Testis (tissue), 3 donors: ENCODE results near the gene ZNF516. TPM values are rescaled to one million over a fixed set of nuclear protein-coding genes. Genes with fewer than 3 reads are reported as not detected.
A peak's percentile ranks its signal among the peaks of the same experiment; 100 is the strongest.

Experiments used
- DNase-seq: peaks from one replicate; pipeline ENCODE4 v3.0.0-alpha.2; 2019
- H3K27ac ChIP-seq, 2 donors: fragments of 200-600 bp; sonication (generic); one replicate each; pipeline ENCODE4 v1.5.1; 2019
- H3K27me3 ChIP-seq: fragments of 200-600 bp; sonication (generic); one replicate; pipeline ENCODE4 v1.5.1; 2019
- H3K36me3 ChIP-seq: fragments of 200-600 bp; sonication (generic); one replicate; pipeline ENCODE4 v1.5.1; 2017; ENCODE audit warnings: low read depth; ENCODE audit errors: missing control alignments
- H3K4me1 ChIP-seq: fragments of 200-600 bp; sonication (generic); one replicate; pipeline ENCODE4 v1.5.1; 2019
- H3K4me3 ChIP-seq, 2 donors: fragments of 200-600 bp; sonication (generic); one replicate each; pipeline ENCODE4 v1.5.1; 2017 to 2019
- H3K9me3 ChIP-seq: fragments of 200-600 bp; sonication (generic); one replicate; pipeline ENCODE4 v1.5.1; 2017
- POLR2A ChIP-seq: fragments of 450-650 bp; IDR thresholded peaks from one replicate; pipeline ENCODE4 v1.6.1; 2017; ENCODE audit warnings: antibody characterized with exemption, mild to moderate bottlenecking, moderate library complexity
- WGBS, 2 donors: methylation state at CpG; one replicate each; pipeline ENCODE4 v1.1.5; 2018; 5-methylcytosine and 5-hydroxymethylcytosine counted together
- intact Hi-C: fragments of 100-400 bp; cut with DNase I; formaldehyde crosslinking; loops from one replicate; pipeline ENCODE4 v1.15.1; 2023; ENCODE audit warnings: low total_unique reads
- polyA plus RNA-seq: library from polyadenylated mRNA; stranded (reverse); fragments of 350-450 nt; fragmentation: Illumina TruSeq; extraction: RNeasy Lipid Tissue Mini Kit (QIAGEN cat#74804); gene quantifications from one replicate; pipeline ENCODE4 v1.2.3, GENCODE V29; 2014; ENCODE audit warnings: low read depth, low replicate concordance; ENCODE audit not compliant: insufficient read depth
- total RNA-seq, 2 donors: library from RNA; depleted of rRNA; stranded (reverse); fragments of >200 nt; gene quantifications; one replicate each; pipeline ENCODE4 v1.2.3, GENCODE V29; 2016
- TF ChIP-seq, protein P1 (sequence below), 3 experiments: fragments of 450-650 bp in 2 of 3; fragments of 200-600 bp in 1 of 3; sonication (generic) in 1 of 3; IDR thresholded peaks; one replicate each; pipeline ENCODE4 v1.5.1; 2016 to 2019; ENCODE audit warnings: antibody characterized with exemption in 3 of 3, mild to moderate bottlenecking in 2 of 3, moderate library complexity in 1 of 3

Gene ZNF516
- total and polyA plus RNA-seq, 3 donors from 2014 or later, result 79.0 to 212 (median 189) TPM

DNA sequence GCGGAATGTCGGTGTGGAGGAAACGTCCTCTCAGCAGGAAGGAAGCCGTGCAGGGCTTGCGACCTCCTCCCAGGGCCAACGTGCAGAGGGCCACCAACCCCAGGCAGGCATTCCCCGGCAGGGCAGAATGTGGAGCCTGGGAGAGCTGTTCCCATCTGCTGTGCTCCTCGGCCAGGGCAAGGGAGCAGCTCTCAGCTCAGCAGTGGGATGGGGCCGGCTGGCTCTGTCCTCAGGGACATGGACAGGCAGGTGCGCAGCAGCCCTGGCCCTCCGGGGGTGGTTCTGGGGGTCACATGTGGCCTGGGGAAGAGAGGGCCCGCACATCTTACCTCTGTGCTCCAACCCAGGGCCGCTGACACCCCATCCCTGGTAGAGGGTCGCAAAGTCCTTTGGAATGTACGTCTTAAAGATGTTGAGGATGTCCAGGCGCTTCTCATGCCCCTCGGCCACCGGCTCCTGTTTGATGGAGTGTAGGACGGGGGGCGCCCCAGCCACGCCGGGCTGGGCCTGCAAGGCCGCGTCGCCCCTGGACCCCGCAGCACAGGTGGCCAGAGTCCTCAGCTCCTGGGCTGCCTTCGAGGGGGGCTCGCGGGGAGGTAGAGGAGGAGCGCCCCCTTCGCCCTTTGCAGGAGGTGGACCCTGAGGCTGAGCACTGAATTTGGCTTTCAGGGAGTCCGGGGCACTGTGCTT, 116.4 kb downstream of the ZNF516 start:
- Histone ChIP-seq H3K27me3 (no peaks in the 10 kb centered on the region), H3K4me3 (no peak overlapping the region), H3K36me3 (no peaks in the 10 kb centered on the region), H3K4me1 (peaks cover 7% of the 10 kb centered on the region), H3K9me3 (no peaks in the 10 kb centered on the region), H3K27ac (peak overlapping the region in 1 of 2 donors; percentile 17)
- WGBS, 2 donors, result 82 to 94% methylated on average over 14 to 31 of the region's 32 CpGs
- TF ChIP-seq, protein P1, sequence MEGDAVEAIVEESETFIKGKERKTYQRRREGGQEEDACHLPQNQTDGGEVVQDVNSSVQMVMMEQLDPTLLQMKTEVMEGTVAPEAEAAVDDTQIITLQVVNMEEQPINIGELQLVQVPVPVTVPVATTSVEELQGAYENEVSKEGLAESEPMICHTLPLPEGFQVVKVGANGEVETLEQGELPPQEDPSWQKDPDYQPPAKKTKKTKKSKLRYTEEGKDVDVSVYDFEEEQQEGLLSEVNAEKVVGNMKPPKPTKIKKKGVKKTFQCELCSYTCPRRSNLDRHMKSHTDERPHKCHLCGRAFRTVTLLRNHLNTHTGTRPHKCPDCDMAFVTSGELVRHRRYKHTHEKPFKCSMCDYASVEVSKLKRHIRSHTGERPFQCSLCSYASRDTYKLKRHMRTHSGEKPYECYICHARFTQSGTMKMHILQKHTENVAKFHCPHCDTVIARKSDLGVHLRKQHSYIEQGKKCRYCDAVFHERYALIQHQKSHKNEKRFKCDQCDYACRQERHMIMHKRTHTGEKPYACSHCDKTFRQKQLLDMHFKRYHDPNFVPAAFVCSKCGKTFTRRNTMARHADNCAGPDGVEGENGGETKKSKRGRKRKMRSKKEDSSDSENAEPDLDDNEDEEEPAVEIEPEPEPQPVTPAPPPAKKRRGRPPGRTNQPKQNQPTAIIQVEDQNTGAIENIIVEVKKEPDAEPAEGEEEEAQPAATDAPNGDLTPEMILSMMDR (IDR thresholded peaks at IDR 0.05), result no peak
- no peak for TF ChIP-seq POLR2A
- intact Hi-C loops, result no loop called here
- DNase-seq, result no peak

DNA sequence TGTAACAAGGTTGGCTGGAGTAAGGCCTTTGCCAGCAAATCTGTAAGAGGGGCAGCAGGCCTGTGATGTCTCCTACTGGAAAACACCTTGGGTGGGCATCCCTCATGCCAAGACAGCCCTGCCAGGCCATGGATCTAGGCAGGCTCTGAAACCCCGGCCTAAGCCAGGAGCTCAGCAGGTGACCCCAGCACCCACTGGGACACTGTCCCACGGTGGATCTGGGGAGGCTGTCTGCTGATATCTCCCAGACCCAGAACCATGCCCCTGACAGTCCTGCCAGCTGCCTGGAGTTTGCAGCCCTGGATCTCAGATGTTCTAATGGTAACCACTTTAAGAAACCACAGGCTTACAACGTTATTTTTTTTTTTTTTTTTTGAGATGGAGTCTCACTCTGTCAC, 117.7 kb downstream of the ZNF516 start:
- DNase-seq, result no peak
- peak overlapping the region in 1 of 2 donors; percentile 42 for H3K27ac ChIP-seq
- 82 to 91% methylated on average over 3 of the region's 3 CpGs for WGBS, 2 donors

GRCh38 chr18:76376668-76377358, 118.2 kb downstream of the ZNF516 start:
- DNase-seq, result no peak
- H3K9me3 ChIP-seq, result no peaks in the 10 kb centered on the region
- H3K27me3 ChIP-seq, result no peaks in the 10 kb centered on the region
- peaks cover 4% of the 10 kb centered on the region for H3K4me1 ChIP-seq
- H3K4me3 ChIP-seq, result no peak overlapping the region
- WGBS, 2 donors, result 86 to 89% methylated on average over 23 to 27 of the region's 27 CpGs
- no peak overlapping the region for H3K27ac ChIP-seq
- H3K36me3 ChIP-seq, result no peaks in the 10 kb centered on the region
- intact Hi-C loops, result no loop called here
- TF ChIP-seq, protein P1 (IDR thresholded peaks at IDR 0.05), result no peak
- TF ChIP-seq POLR2A, result no peak

More for the DNA sequence above, 117.7 kb downstream of the ZNF516 start:
- TF ChIP-seq, protein P1 (IDR thresholded peaks at IDR 0.05), result no peak
- TF ChIP-seq POLR2A, result no peak
- H3K27me3 ChIP-seq, result no peaks in the 10 kb centered on the region
- intact Hi-C loops, result no loop called here
- H3K4me1 ChIP-seq, result peaks cover 4% of the 10 kb centered on the region
- H3K36me3 ChIP-seq, result no peaks in the 10 kb centered on the region
- H3K9me3 ChIP-seq, result no peaks in the 10 kb centered on the region
- H3K4me3 ChIP-seq, result no peak overlapping the region

- no peaks in the 10 kb centered on the region for H3K27me3 ChIP-seq
- H3K27ac ChIP-seq, result no peak overlapping the region
- H3K9me3 ChIP-seq, result no peaks in the 10 kb centered on the region
- no peak for DNase-seq
- no peak for TF ChIP-seq POLR2A
- TF ChIP-seq, protein P1 (IDR thresholded peaks at IDR 0.05), result no peak
- peaks cover 4% of the 10 kb centered on the region for H3K4me1 ChIP-seq
- H3K36me3 ChIP-seq, result no peaks in the 10 kb centered on the region
- 91 to 95% methylated on average over 2 of the region's 2 CpGs for WGBS, 2 donors
- H3K4me3 ChIP-seq, result no peak overlapping the region
- intact Hi-C loops, result no loop called here
Observed at GRCh38 chr18:76376225-76376624, 118.8 kb downstream of the ZNF516 start.
